ENCODE data around the gene RXFP1.

GRCh38 chr4:158566860-158567259 lies 45.2 kb downstream of the RXFP1 start:
- TF ChIP-seq CTCF (IDR thresholded peaks at IDR 0.05) (no peak), REST (IDR thresholded peaks at IDR 0.05; ENCODE audit: insufficient read depth in 1 of 2, low read depth in 2 of 2, low read length in 1 of 2) (no peak), POLR2AphosphoS5 (IDR thresholded peaks at IDR 0.05; ENCODE audit: low read depth, low read length) (no peak), SIN3A (IDR thresholded peaks at IDR 0.05; ENCODE audit: borderline replicate concordance, insufficient read depth, low read depth, low read length) (no peak), TCF7L2 (IDR thresholded peaks at IDR 0.05; ENCODE audit: low read depth, low read length) (no peak)
